ENCODE measurements around the gene MOV10L1. TPM values are rescaled to one million over a fixed set of nuclear protein-coding genes. Genes with fewer than 3 reads are reported as not detected.
A peak's percentile ranks its signal among the peaks of the same experiment; 100 is the strongest.

MOV10L1 gene
- total RNA-seq, 2 experiments from 2014 or later: 0.22 to 1.1 TPM

DNA sequence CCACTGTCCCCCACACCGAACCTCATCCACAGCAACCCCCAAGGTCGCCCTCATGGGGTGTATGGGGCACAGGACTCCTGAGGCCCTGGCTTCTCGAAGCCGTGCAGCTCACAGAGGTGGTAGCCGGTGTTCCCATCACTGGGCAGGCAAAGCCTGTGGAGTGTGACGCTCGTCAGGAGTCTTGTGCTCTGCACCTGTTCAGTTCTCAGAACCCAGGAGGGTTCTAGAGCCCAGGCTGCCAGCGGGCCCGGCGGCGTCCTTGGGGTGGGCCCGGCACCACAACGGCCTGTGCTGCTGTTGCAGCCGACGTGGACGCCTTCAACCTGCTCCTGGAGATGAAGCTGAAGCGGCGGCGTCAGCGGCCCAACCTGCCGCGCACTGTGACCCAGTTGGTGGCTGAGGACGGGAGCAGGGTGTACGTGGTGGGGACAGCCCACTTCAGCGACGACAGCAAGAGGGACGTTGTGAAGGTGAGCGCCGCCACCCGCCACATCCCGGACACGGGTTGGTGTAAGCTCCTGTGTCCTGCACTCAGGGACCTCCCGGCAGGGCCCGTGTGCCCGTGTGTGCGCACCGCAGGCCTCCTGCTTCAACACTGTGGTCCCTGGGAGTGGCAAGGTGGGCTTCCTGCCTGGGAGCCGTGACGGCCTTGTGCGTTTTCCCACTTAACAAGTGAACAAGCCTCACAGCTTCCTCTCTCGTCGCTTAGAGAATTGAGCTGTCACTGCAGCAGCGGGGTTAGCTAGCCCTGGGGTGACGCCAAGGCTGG lies 104.4 kb downstream of the MOV10L1 start:
- intact Hi-C loops (cut with micrococcal nuclease; ENCODE audit: unreplicated experiment): loop anchor here (5.0 kb wide), 3 partner anchors 123 to 278 kb away; no protein-coding TSS in a partner anchor
- no TSS peak for BruUV-seq (replicated peaks)
- POLR2A ChIA-PET: no interaction called here
- Histone ChIP-seq H3K4me3 (ENCODE audit: low read depth, low read length, poor library complexity, severe bottlenecking) (no peak overlapping the region), H3K4me2 (ENCODE audit: low read length) (no peak overlapping the region; the same call in 1 of the 2 replicates), H3K27ac (ENCODE audit: low read depth, low read length, poor library complexity, severe bottlenecking) (peak overlapping the region; percentile 99), H2AFZ (ENCODE audit: low read length) (no peak overlapping the region), H3K79me2 (ENCODE audit: insufficient read depth, low read depth, low read length) (peaks cover 18% of the 10 kb centered on the region; the same call in 1 of the 2 replicates), H3K9me3 (ENCODE audit: low read length) (no peaks in the 10 kb centered on the region), H3K9me2 (ENCODE audit: insufficient read depth, low read length) (no peaks in the 10 kb centered on the region), H3K4me1 (ENCODE audit: insufficient read depth, low read length, poor library complexity, severe bottlenecking) (peaks cover 51% of the 10 kb centered on the region), H3K36me3 (ENCODE audit: insufficient read depth, low read length) (peaks cover 60% of the 10 kb centered on the region), H4K20me1 (ENCODE audit: insufficient read depth, low read length) (no peaks in the 10 kb centered on the region)
- CTCF ChIA-PET (ENCODE audit: unreplicated experiment): no interaction called here
- DNase-seq (ENCODE audit: low spot score): no peak
- no peak for TF ChIP-seq EZH2phosphoT487 (IDR thresholded peaks at IDR 0.05; ENCODE audit: borderline replicate concordance, low read depth, low read length)
- TF ChIP-seq, protein P1, sequence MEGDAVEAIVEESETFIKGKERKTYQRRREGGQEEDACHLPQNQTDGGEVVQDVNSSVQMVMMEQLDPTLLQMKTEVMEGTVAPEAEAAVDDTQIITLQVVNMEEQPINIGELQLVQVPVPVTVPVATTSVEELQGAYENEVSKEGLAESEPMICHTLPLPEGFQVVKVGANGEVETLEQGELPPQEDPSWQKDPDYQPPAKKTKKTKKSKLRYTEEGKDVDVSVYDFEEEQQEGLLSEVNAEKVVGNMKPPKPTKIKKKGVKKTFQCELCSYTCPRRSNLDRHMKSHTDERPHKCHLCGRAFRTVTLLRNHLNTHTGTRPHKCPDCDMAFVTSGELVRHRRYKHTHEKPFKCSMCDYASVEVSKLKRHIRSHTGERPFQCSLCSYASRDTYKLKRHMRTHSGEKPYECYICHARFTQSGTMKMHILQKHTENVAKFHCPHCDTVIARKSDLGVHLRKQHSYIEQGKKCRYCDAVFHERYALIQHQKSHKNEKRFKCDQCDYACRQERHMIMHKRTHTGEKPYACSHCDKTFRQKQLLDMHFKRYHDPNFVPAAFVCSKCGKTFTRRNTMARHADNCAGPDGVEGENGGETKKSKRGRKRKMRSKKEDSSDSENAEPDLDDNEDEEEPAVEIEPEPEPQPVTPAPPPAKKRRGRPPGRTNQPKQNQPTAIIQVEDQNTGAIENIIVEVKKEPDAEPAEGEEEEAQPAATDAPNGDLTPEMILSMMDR (conservative IDR thresholded peaks at IDR 0.05; ENCODE audit: low read length): no peak

- intact Hi-C loops (cut with micrococcal nuclease; ENCODE audit: unreplicated experiment): no loop called here
- no peak for DNase-seq (ENCODE audit: low spot score)
- Histone ChIP-seq H4K20me1 (ENCODE audit: insufficient read depth, low read length) (no peaks in the 10 kb centered on the region), H3K79me2 (ENCODE audit: insufficient read depth, low read depth, low read length) (peaks cover 18% of the 10 kb centered on the region; the same call in 1 of the 2 replicates), H3K27ac (ENCODE audit: low read depth, low read length, poor library complexity, severe bottlenecking) (no peak overlapping the region), H3K9me2 (ENCODE audit: insufficient read depth, low read length) (no peaks in the 10 kb centered on the region), H3K4me2 (ENCODE audit: low read length) (no peak overlapping the region), H2AFZ (ENCODE audit: low read length) (no peak overlapping the region), H3K4me3 (ENCODE audit: low read depth, low read length, poor library complexity, severe bottlenecking) (no peak overlapping the region), H3K36me3 (ENCODE audit: insufficient read depth, low read length) (peaks cover 65% of the 10 kb centered on the region), H3K9me3 (ENCODE audit: low read length) (no peaks in the 10 kb centered on the region), H3K4me1 (ENCODE audit: insufficient read depth, low read length, poor library complexity, severe bottlenecking) (peaks cover 41% of the 10 kb centered on the region)
- POLR2A ChIA-PET: no interaction called here
- CTCF ChIA-PET (ENCODE audit: unreplicated experiment): no interaction called here
- BruUV-seq (replicated peaks): no TSS peak
- TF ChIP-seq, protein P1 (conservative IDR thresholded peaks at IDR 0.05; ENCODE audit: low read length): no peak
- no peak for TF ChIP-seq EZH2phosphoT487 (IDR thresholded peaks at IDR 0.05; ENCODE audit: borderline replicate concordance, low read depth, low read length)
Measured at GRCh38 chr22:50196256-50196655, 106.5 kb downstream of the MOV10L1 start.
